IMR-90 (cell line): ENCODE results near the gene AGO1. TPM values are rescaled to one million over a fixed set of nuclear protein-coding genes. Genes with fewer than 3 reads are reported as not detected.

Experiments
- ATAC-seq: fragments of 200-7000 bp; cut with Tn5 transposase; 2 replicates; pipeline ENCODE4 v1.9.1; 2020; ENCODE audit warnings: low read depth, mild to moderate bottlenecking, moderate library complexity
- BruUV-seq: library from RNA; stranded (reverse); fragments of 400-500 nt; replicated peaks from 2 replicates; lab custom pipeline; 2021; lab: Mats Ljungman, UMichigan
- CTCF ChIA-PET: fragments of 300-600 bp; formaldehyde crosslinking; extraction: SDS; loops from one replicate; lab custom pipeline; 2021; ENCODE audit warnings: antibody characterized with exemption; lab: Yijun Ruan, JAX
- POLR2A ChIA-PET: fragments of 300-600 bp; sonication (Branson Sonifier 250); formaldehyde crosslinking; loops from one replicate; lab custom pipeline; 2022; ENCODE audit warnings: antibody characterized with exemption; ENCODE audit not compliant: unreplicated experiment; lab: Charles Lee
- DNase-seq: peaks from one replicate; pipeline ENCODE4 v3.0.0; 2013
- H2AFZ ChIP-seq: replicated peaks from 2 replicates; pipeline ENCODE3; 2013; ENCODE audit warnings: low read length, mild to moderate bottlenecking; ENCODE audit not compliant: poor library complexity
- H2AK5ac ChIP-seq: 2 replicates; pipeline ENCODE4 v1.6.1; 2013; ENCODE audit warnings: low read depth, low read length, inconsistent platforms
- H2AK9ac ChIP-seq: replicated peaks from 2 replicates; pipeline ENCODE3; 2013; ENCODE audit warnings: mild to moderate bottlenecking, low read depth, low read length, moderate library complexity; ENCODE audit not compliant: poor library complexity
- H2BK120ac ChIP-seq: 2 replicates; pipeline ENCODE4 v1.6.1; 2013; ENCODE audit warnings: low read depth, low read length, inconsistent platforms
- H2BK15ac ChIP-seq: 3 replicates; pipeline ENCODE4 v1.6.1; 2013; ENCODE audit warnings: low read depth, low read length, inconsistent platforms
- H2BK20ac ChIP-seq: 2 replicates; pipeline ENCODE4 v1.6.1; 2013; ENCODE audit warnings: low read depth, mild to moderate bottlenecking, inconsistent platforms, low read length, moderate library complexity
- H2BK5ac ChIP-seq: 2 replicates; pipeline ENCODE4 v1.6.1; 2013; ENCODE audit warnings: mild to moderate bottlenecking, low read depth, low read length, inconsistent platforms; ENCODE audit not compliant: poor library complexity, severe bottlenecking
- H3K14ac ChIP-seq: replicated peaks from 2 replicates; pipeline ENCODE4 v1.6.1; 2013; ENCODE audit warnings: low read depth, low read length, inconsistent platforms
- H3K18ac ChIP-seq: 2 replicates; pipeline ENCODE4 v1.6.1; 2013; ENCODE audit warnings: low read depth, low read length, control low read depth
- H3K23ac ChIP-seq: 2 replicates; pipeline ENCODE4 v1.6.1; 2013; ENCODE audit warnings: low read depth, low read length, inconsistent platforms
- H3K27ac ChIP-seq: 2 replicates; pipeline ENCODE4 v1.5.1; 2013; ENCODE audit warnings: mild to moderate bottlenecking, control low read depth, low read length; ENCODE audit not compliant: insufficient read depth
- H3K27me3 ChIP-seq: 2 replicates; pipeline ENCODE4 v1.6.1; 2013; ENCODE audit warnings: low read length; ENCODE audit not compliant: control insufficient read depth, insufficient read depth
- H3K36me3 ChIP-seq: 2 replicates; pipeline ENCODE4 v1.6.1; 2013; ENCODE audit warnings: low read length, mixed read lengths; ENCODE audit not compliant: control insufficient read depth, insufficient read depth
- H3K4ac ChIP-seq: 2 replicates; pipeline ENCODE4 v1.6.1; 2013; ENCODE audit warnings: low read depth, low read length, inconsistent platforms
- H3K4me1 ChIP-seq: 2 replicates; pipeline ENCODE4 v1.6.1; 2013; ENCODE audit warnings: low read length, mixed read lengths; ENCODE audit not compliant: control insufficient read depth, insufficient read depth
- H3K4me2 ChIP-seq: 2 replicates; pipeline ENCODE4 v1.6.1; 2013; ENCODE audit warnings: low read depth, mild to moderate bottlenecking, control low read depth, low read length, moderate library complexity
- H3K4me3 ChIP-seq: 2 replicates; pipeline ENCODE4 v1.5.1; 2013; ENCODE audit warnings: low read depth, mild to moderate bottlenecking, control low read depth, low read length, moderate library complexity; ENCODE audit not compliant: insufficient read depth
- H3K56ac ChIP-seq: 2 replicates; pipeline ENCODE4 v1.6.1; 2013; ENCODE audit warnings: low read length, inconsistent platforms; ENCODE audit not compliant: insufficient read depth; ENCODE audit errors: extremely low read depth
- H3K79me1 ChIP-seq, 2 experiments: 2 replicates each; pipeline ENCODE4 v1.6.1; 2013; ENCODE audit warnings: low read length in 2 of 2, inconsistent platforms in 1 of 2, low read depth in 1 of 2
- H3K9ac ChIP-seq: 2 replicates; pipeline ENCODE4 v1.6.1; 2013; ENCODE audit warnings: low read depth, low read length, control low read depth
- H3K9me1 ChIP-seq: 2 replicates; pipeline ENCODE4 v1.6.1; 2013; ENCODE audit warnings: low read length, inconsistent platforms; ENCODE audit not compliant: insufficient read depth
- H3K9me3 ChIP-seq: 2 replicates; pipeline ENCODE4 v1.6.1; 2013; ENCODE audit warnings: low read length; ENCODE audit not compliant: control insufficient read depth, insufficient read depth
- H4K20me1 ChIP-seq: 2 replicates; pipeline ENCODE4 v1.6.1; 2013; ENCODE audit warnings: low read length, inconsistent platforms; ENCODE audit not compliant: insufficient read depth
- H4K5ac ChIP-seq: 2 replicates; pipeline ENCODE4 v1.6.1; 2013; ENCODE audit warnings: mild to moderate bottlenecking, low read depth, low read length, control low read depth
- H4K8ac ChIP-seq, 2 experiments: 2 replicates each; pipeline ENCODE4 v1.6.1; 2013; ENCODE audit warnings: low read depth in 2 of 2, low read length in 2 of 2, control low read depth in 1 of 2, inconsistent platforms in 1 of 2
- H4K91ac ChIP-seq: 2 replicates; pipeline ENCODE4 v1.6.1; 2013; ENCODE audit warnings: low read depth, low read length, inconsistent platforms; ENCODE audit not compliant: insufficient read depth
- BHLHE40 ChIP-seq: fragments of 150-350 bp; IDR thresholded peaks from 2 replicates; pipeline ENCODE4 v1.6.1; 2016; ENCODE audit warnings: mild to moderate bottlenecking, low read depth, low read length
- CTCF ChIP-seq: conservative IDR thresholded peaks from 2 replicates; pipeline ENCODE4 v1.5.1; 2012; ENCODE audit warnings: mild to moderate bottlenecking, low read depth, low read length, improper control_type of control experiment
- FOS ChIP-seq: fragments of 150-350 bp; IDR thresholded peaks from 2 replicates; pipeline ENCODE4 v1.6.1; 2016; ENCODE audit warnings: low read depth, low read length
- MAZ ChIP-seq: IDR thresholded peaks from 2 replicates; pipeline ENCODE4 v1.6.1; 2012; ENCODE audit warnings: low read depth, mild to moderate bottlenecking, low read length, improper control_type of control experiment, moderate library complexity, borderline replicate concordance
- MXI1 ChIP-seq: IDR thresholded peaks from 2 replicates; pipeline ENCODE4 v1.6.1; 2012; ENCODE audit warnings: low read depth, mild to moderate bottlenecking, low read length, moderate library complexity, borderline replicate concordance
- NFE2L2 ChIP-seq: fragments of 150-350 bp; IDR thresholded peaks from 2 replicates; pipeline ENCODE4 v1.6.1; 2016; ENCODE audit warnings: low read depth, mild to moderate bottlenecking, low read length
- RCOR1 ChIP-seq: IDR thresholded peaks from 2 replicates; pipeline ENCODE4 v1.6.1; 2012; ENCODE audit warnings: mild to moderate bottlenecking, low read length, improper control_type of control experiment; ENCODE audit not compliant: insufficient replicate concordance
- SMC3 ChIP-seq: fragments of 150-350 bp; IDR thresholded peaks from 2 replicates; pipeline ENCODE4 v1.6.1; 2016; ENCODE audit warnings: low read depth, mild to moderate bottlenecking, antibody characterized with exemption, low read length, moderate library complexity
- USF2 ChIP-seq: fragments of 150-350 bp; IDR thresholded peaks from 2 replicates; pipeline ENCODE4 v1.6.1; 2017; ENCODE audit warnings: mild to moderate bottlenecking, antibody characterized with exemption, low read length, low read depth
- WGBS, 2 experiments: methylation state at CpG; one replicate each; pipeline versions ENCODE4 v1.1.5 to v1.1.7; 2013; ENCODE audit warnings: missing lambda C conversion rate in 2 of 2; ENCODE audit not compliant: insufficient read length in 1 of 2; ENCODE audit errors: extremely low coverage in 2 of 2; 5-methylcytosine and 5-hydroxymethylcytosine counted together
- dilution Hi-C: fragments of 300-500 bp; cut with HindIII; formaldehyde crosslinking; loops from one replicate; pipeline ENCODE4 v1.14.3; 2018; ENCODE audit warnings: low sequenced_read_pairs; ENCODE audit not compliant: unreplicated experiment
- in situ Hi-C: fragments of 300-500 bp; cut with MboI; formaldehyde crosslinking; loops from 3 replicates; pipeline ENCODE4 v1.14.3; 2019; ENCODE audit warnings: low sequenced_read_pairs, inconsistent platforms, mixed read lengths
- intact Hi-C: fragments of 100-400 bp; cut with micrococcal nuclease; formaldehyde crosslinking; loops from 2 replicates; pipeline ENCODE4 v1.10.0; 2022
- polyA plus RNA-seq, 3 experiments: library from polyadenylated mRNA; depleted of rRNA; stranded (reverse); fragments of >200 nt; gene quantifications; 2 replicates each; pipeline ENCODE4 v1.2.3, GENCODE V29; 2012; ENCODE audit warnings: low replicate concordance in 1 of 3
- total RNA-seq: library from RNA; depleted of rRNA; stranded (reverse); fragments of >200 nt; gene quantifications from 2 replicates; pipeline ENCODE4 v1.2.3, GENCODE V29; 2012

Gene AGO1
- total and polyA plus RNA-seq, 2 of the 4 experiments (the other 2 are of a cell fraction), result 11.3 to 21.5 TPM

GRCh38 chr1:35885961-35886558 is 3.1 kb downstream of the AGO1 start:
- DNase-seq, result no peak

More at GRCh38 chr1:35885961-35886558, 3.1 kb downstream of the AGO1 start:
- H3K9me3 ChIP-seq, result no peaks in the 10 kb centered on the region
- no peak overlapping the region for H4K91ac ChIP-seq
- H2AK5ac ChIP-seq, result no peak overlapping the region
- H2AFZ ChIP-seq, result peak overlapping the region; percentile 34
- ATAC-seq, result no peak
- H3K18ac ChIP-seq, result no peak overlapping the region
- H3K4ac ChIP-seq, result no peak overlapping the region
- no peak overlapping the region for H2BK120ac ChIP-seq
- peaks cover 31% of the 10 kb centered on the region for H4K20me1 ChIP-seq
- dilution Hi-C loops (no loop called here), in situ Hi-C loops (no loop called here), intact Hi-C loops (no loop called here)
- no peak overlapping the region for H3K23ac ChIP-seq
- no CpG with 5 or more reads among the region's 4 CpGs for WGBS, 2 experiments
- no peak overlapping the region for H3K9ac ChIP-seq
- H3K27me3 ChIP-seq, result no peaks in the 10 kb centered on the region
- H3K56ac ChIP-seq, result no peak overlapping the region
- BruUV-seq, result no TSS peak
- no peak overlapping the region; the same call in 1 of the 2 replicates for H3K4me2 ChIP-seq
- no peak overlapping the region for H3K14ac ChIP-seq
- H4K8ac ChIP-seq, result no peak overlapping the region
- H3K27ac ChIP-seq, result no peak overlapping the region
- TF ChIP-seq SMC3 (no peak), USF2 (no peak), CTCF (no peak), BHLHE40 (no peak), RCOR1 (no peak), FOS (no peak), MAZ (no peak), NFE2L2 (no peak), MXI1 (no peak)
- H2BK15ac ChIP-seq, result no peak overlapping the region
- POLR2A ChIA-PET, result no interaction called here
- H3K79me1 ChIP-seq, result peaks cover 18 to 48% of the 10 kb centered on the region in 2 experiments
- H2BK5ac ChIP-seq, result no peak overlapping the region
- H3K36me3 ChIP-seq, result peaks cover 4% of the 10 kb centered on the region; the same call in 1 of the 2 replicates
- H2AK9ac ChIP-seq, result no peak overlapping the region
- H4K5ac ChIP-seq, result no peak overlapping the region
- peaks cover 15% of the 10 kb centered on the region for H3K9me1 ChIP-seq
- H3K4me1 ChIP-seq, result peaks cover 14% of the 10 kb centered on the region
- H3K4me3 ChIP-seq, result no peak overlapping the region
- CTCF ChIA-PET, result no interaction called here
- H2BK20ac ChIP-seq, result no peak overlapping the region
